ENCODE results near the gene NPHS2.

NPHS2 gene

GRCh38 chr1:179554427-179554826 lies 21.3 kb downstream of the NPHS2 start:
- H3K27ac ChIP-seq: no peak overlapping the region
- DNase-seq (ENCODE audit: low read depth, low spot score): no peak
- H3K9me3 ChIP-seq (ENCODE audit: low read depth, low read length): no peaks in the 10 kb centered on the region
- H3K9ac ChIP-seq (ENCODE audit: insufficient read length): no peak overlapping the region
- H3K36me3 ChIP-seq (ENCODE audit: insufficient read depth, low read length): no peaks in the 10 kb centered on the region
- no peak for TF ChIP-seq FOXP2 (optimal IDR thresholded peaks at IDR 0.05; ENCODE audit: control extremely low read depth, extremely low read length, insufficient read depth)
- TF ChIP-seq POLR2AphosphoS5 (IDR thresholded peaks at IDR 0.05; ENCODE audit: borderline replicate concordance, low read depth, low read length): no peak
- no peak for TF ChIP-seq EZH2 (IDR thresholded peaks at IDR 0.05)
- no peak overlapping the region for H3K4me3 ChIP-seq

GRCh38 chr1:179550746-179551682 lies 24.7 kb downstream of the NPHS2 start:
- Histone ChIP-seq H3K36me3 (ENCODE audit: insufficient read depth, low read length) (no peaks in the 10 kb centered on the region), H3K9me3 (ENCODE audit: low read depth, low read length) (no peaks in the 10 kb centered on the region), H3K4me3 (no peak overlapping the region), H3K9ac (ENCODE audit: insufficient read length) (no peak overlapping the region), H3K27ac (0 out of 2 replicates have a peak overlapping the region, but pooled peaks have one; percentile 9)
- no peak for TF ChIP-seq POLR2AphosphoS5 (IDR thresholded peaks at IDR 0.05; ENCODE audit: borderline replicate concordance, low read depth, low read length)
- peak; percentile 53 for DNase-seq (ENCODE audit: low read depth, low spot score)

- Histone ChIP-seq H3K4me3 (no peak overlapping the region), H3K27ac (no peak overlapping the region), H3K9ac (ENCODE audit: insufficient read length) (no peak overlapping the region), H3K36me3 (ENCODE audit: insufficient read depth, low read length) (no peaks in the 10 kb centered on the region), H3K9me3 (ENCODE audit: low read depth, low read length) (no peaks in the 10 kb centered on the region)
- TF ChIP-seq POLR2AphosphoS5 (IDR thresholded peaks at IDR 0.05; ENCODE audit: borderline replicate concordance, low read depth, low read length): no peak
- no peak for TF ChIP-seq FOXP2 (optimal IDR thresholded peaks at IDR 0.05; ENCODE audit: control extremely low read depth, extremely low read length, insufficient read depth)
- no peak for DNase-seq (ENCODE audit: low read depth, low spot score)
Measured at GRCh38 chr1:179549368-179549700, 26.4 kb downstream of the NPHS2 start.

- DNase-seq (ENCODE audit: low read depth, low spot score): no peak
- no peak overlapping the region for H3K27ac ChIP-seq
- H3K9me3 ChIP-seq (ENCODE audit: low read depth, low read length): no peaks in the 10 kb centered on the region
- no peaks in the 10 kb centered on the region for H3K36me3 ChIP-seq (ENCODE audit: insufficient read depth, low read length)
- H3K4me3 ChIP-seq: no peak overlapping the region
- H3K9ac ChIP-seq (ENCODE audit: insufficient read length): no peak overlapping the region
- TF ChIP-seq POLR2AphosphoS5 (IDR thresholded peaks at IDR 0.05; ENCODE audit: borderline replicate concordance, low read depth, low read length): no peak
- TF ChIP-seq EZH2 (IDR thresholded peaks at IDR 0.05): no peak
- TF ChIP-seq FOXP2 (optimal IDR thresholded peaks at IDR 0.05; ENCODE audit: control extremely low read depth, extremely low read length, insufficient read depth): no peak
Measured at GRCh38 chr1:179548666-179549367, 26.9 kb downstream of the NPHS2 start.

GRCh38 chr1:179547021-179547535 lies 28.7 kb downstream of the NPHS2 start:
- TF ChIP-seq POLR2AphosphoS5 (IDR thresholded peaks at IDR 0.05; ENCODE audit: borderline replicate concordance, low read depth, low read length): no peak
- TF ChIP-seq FOXP2 (optimal IDR thresholded peaks at IDR 0.05; ENCODE audit: control extremely low read depth, extremely low read length, insufficient read depth): no peak
- no peak for TF ChIP-seq EZH2 (IDR thresholded peaks at IDR 0.05)
- Histone ChIP-seq H3K9ac (ENCODE audit: insufficient read length) (no peak overlapping the region), H3K27ac (no peak overlapping the region), H3K36me3 (ENCODE audit: insufficient read depth, low read length) (no peaks in the 10 kb centered on the region), H3K9me3 (ENCODE audit: low read depth, low read length) (no peaks in the 10 kb centered on the region), H3K4me3 (no peak overlapping the region)
- DNase-seq (ENCODE audit: low read depth, low spot score): no peak

GRCh38 chr1:179545321-179545720 lies 30.4 kb downstream of the NPHS2 start:
- no peak overlapping the region for H3K9ac ChIP-seq (ENCODE audit: insufficient read length)
- H3K4me3 ChIP-seq: no peak overlapping the region
- no peaks in the 10 kb centered on the region for H3K9me3 ChIP-seq (ENCODE audit: low read depth, low read length)
- H3K27ac ChIP-seq: no peak overlapping the region
- no peaks in the 10 kb centered on the region for H3K36me3 ChIP-seq (ENCODE audit: insufficient read depth, low read length)
- no peak for DNase-seq (ENCODE audit: low read depth, low spot score)
- no peak for TF ChIP-seq EZH2 (IDR thresholded peaks at IDR 0.05)
- TF ChIP-seq FOXP2 (optimal IDR thresholded peaks at IDR 0.05; ENCODE audit: control extremely low read depth, extremely low read length, insufficient read depth): no peak
- TF ChIP-seq POLR2AphosphoS5 (IDR thresholded peaks at IDR 0.05; ENCODE audit: borderline replicate concordance, low read depth, low read length): no peak

GRCh38 chr1:179541774-179542173 lies 34.0 kb downstream of the NPHS2 start:
- Histone ChIP-seq H3K27ac (no peak overlapping the region), H3K36me3 (ENCODE audit: insufficient read depth, low read length) (no peaks in the 10 kb centered on the region), H3K9me3 (ENCODE audit: low read depth, low read length) (no peaks in the 10 kb centered on the region), H3K9ac (ENCODE audit: insufficient read length) (no peak overlapping the region), H3K4me3 (no peak overlapping the region)
- TF ChIP-seq FOXP2 (optimal IDR thresholded peaks at IDR 0.05; ENCODE audit: control extremely low read depth, extremely low read length, insufficient read depth) (no peak), POLR2AphosphoS5 (IDR thresholded peaks at IDR 0.05; ENCODE audit: borderline replicate concordance, low read depth, low read length) (no peak), EZH2 (IDR thresholded peaks at IDR 0.05) (no peak)
- DNase-seq (ENCODE audit: low read depth, low spot score): no peak

- Histone ChIP-seq H3K27ac (no peak overlapping the region), H3K4me3 (no peak overlapping the region), H3K9ac (ENCODE audit: insufficient read length) (no peak overlapping the region), H3K9me3 (ENCODE audit: low read depth, low read length) (no peaks in the 10 kb centered on the region), H3K36me3 (ENCODE audit: insufficient read depth, low read length) (no peaks in the 10 kb centered on the region)
- DNase-seq (ENCODE audit: low read depth, low spot score): no peak
- TF ChIP-seq FOXP2 (optimal IDR thresholded peaks at IDR 0.05; ENCODE audit: control extremely low read depth, extremely low read length, insufficient read depth): no peak
- no peak for TF ChIP-seq EZH2 (IDR thresholded peaks at IDR 0.05)
- no peak for TF ChIP-seq POLR2AphosphoS5 (IDR thresholded peaks at IDR 0.05; ENCODE audit: borderline replicate concordance, low read depth, low read length)
Measured at GRCh38 chr1:179530352-179530751, 45.4 kb downstream of the NPHS2 start.

Data from SK-N-MC (cell line).